ENCODE measurements around the gene ARHGEF38.

The ARHGEF38 gene

GRCh38 chr4:105543881-105544280 is 8.5 kb upstream of the ARHGEF38 start:
- no peak for TF ChIP-seq CTCF (IDR thresholded peaks at IDR 0.05; ENCODE audit: low read depth, low read length)

GRCh38 chr4:105544520-105545286 is 7.7 kb upstream of the ARHGEF38 start:
- TF ChIP-seq CTCF (IDR thresholded peaks at IDR 0.05; ENCODE audit: low read depth, low read length), result no peak
- DNase-seq (ENCODE audit: extremely low read depth, low read depth), result no peak

More at GRCh38 chr4:105543881-105544280, 8.5 kb upstream of the ARHGEF38 start:
- no peak for DNase-seq (ENCODE audit: extremely low read depth, low read depth)

- DNase-seq (ENCODE audit: extremely low read depth, low read depth), result no peak
These were observed 6.3 kb upstream of the ARHGEF38 start for GRCh38 chr4:105546086-105546485.

GRCh38 chr4:105547769-105548168 is 4.7 kb upstream of the ARHGEF38 start:
- no peak for TF ChIP-seq CTCF (IDR thresholded peaks at IDR 0.05; ENCODE audit: low read depth, low read length)
- DNase-seq (ENCODE audit: extremely low read depth, low read depth), result no peak

More at GRCh38 chr4:105546086-105546485, 6.3 kb upstream of the ARHGEF38 start:
- no peak for TF ChIP-seq CTCF (IDR thresholded peaks at IDR 0.05; ENCODE audit: low read depth, low read length)

- no peak for DNase-seq (ENCODE audit: extremely low read depth, low read depth)
- TF ChIP-seq CTCF (IDR thresholded peaks at IDR 0.05; ENCODE audit: low read depth, low read length), result no peak
These were observed 3.9 kb upstream of the ARHGEF38 start for GRCh38 chr4:105548483-105548882.

GRCh38 chr4:105550641-105551040 is 1.8 kb upstream of the ARHGEF38 start:
- DNase-seq (ENCODE audit: extremely low read depth, low read depth), result no peak
- no peak for TF ChIP-seq CTCF (IDR thresholded peaks at IDR 0.05; ENCODE audit: low read depth, low read length)

- TF ChIP-seq CTCF (IDR thresholded peaks at IDR 0.05; ENCODE audit: low read depth, low read length), result no peak
- no peak for DNase-seq (ENCODE audit: extremely low read depth, low read depth)
These were observed 3.0 kb downstream of the ARHGEF38 start for GRCh38 chr4:105555409-105555808.
